ENCODE results near the gene CA5A.

DNA sequence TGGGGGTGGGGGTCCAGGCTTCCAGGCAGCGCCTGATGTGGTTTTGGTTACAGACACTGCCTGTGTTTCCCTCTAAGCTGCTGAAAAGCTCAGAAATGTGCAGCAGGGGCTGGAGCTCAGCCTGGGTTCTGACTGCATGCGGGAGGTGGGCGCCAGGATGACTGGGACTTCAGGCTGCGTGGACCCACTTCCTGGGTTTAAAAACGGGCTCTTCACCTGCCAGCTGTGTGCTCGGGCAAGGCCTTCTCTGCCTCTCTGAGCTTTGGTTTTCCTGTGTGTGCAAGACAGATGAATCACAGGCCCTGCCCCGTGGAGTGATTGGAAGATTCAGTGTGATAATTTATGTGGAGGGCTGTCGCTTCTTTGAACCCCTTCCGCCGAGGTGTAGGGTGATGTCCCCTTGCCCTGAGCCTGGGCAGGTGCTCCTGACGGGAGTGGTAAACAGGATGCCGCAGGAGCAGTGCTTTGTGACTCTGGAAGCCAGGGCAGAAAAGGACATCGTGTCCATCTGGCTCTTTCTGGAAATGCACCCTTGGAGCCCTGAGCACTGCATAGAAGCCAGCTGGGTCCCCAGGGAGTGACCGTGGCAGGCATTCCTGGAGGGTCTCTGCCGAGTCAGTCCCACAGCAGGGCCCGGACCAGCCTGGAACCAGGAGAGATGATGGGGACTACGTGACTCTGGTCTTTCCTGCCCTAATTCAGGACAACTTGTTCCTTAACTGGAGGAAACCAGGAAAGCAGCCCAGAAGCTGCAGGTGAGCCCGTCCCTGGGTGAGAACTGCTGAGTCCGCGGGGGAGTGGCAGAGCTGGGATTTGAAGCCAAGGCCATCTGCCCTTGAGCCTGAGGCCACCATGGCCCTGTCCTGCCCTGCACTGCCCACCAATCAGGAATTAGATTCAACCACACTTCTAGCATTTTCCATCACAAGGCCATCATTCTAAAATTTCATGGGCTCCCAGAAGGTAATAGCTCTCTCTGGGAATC lies 38.5 kb downstream of the CA5A start:
- TF ChIP-seq, protein P1, sequence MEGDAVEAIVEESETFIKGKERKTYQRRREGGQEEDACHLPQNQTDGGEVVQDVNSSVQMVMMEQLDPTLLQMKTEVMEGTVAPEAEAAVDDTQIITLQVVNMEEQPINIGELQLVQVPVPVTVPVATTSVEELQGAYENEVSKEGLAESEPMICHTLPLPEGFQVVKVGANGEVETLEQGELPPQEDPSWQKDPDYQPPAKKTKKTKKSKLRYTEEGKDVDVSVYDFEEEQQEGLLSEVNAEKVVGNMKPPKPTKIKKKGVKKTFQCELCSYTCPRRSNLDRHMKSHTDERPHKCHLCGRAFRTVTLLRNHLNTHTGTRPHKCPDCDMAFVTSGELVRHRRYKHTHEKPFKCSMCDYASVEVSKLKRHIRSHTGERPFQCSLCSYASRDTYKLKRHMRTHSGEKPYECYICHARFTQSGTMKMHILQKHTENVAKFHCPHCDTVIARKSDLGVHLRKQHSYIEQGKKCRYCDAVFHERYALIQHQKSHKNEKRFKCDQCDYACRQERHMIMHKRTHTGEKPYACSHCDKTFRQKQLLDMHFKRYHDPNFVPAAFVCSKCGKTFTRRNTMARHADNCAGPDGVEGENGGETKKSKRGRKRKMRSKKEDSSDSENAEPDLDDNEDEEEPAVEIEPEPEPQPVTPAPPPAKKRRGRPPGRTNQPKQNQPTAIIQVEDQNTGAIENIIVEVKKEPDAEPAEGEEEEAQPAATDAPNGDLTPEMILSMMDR (IDR thresholded peaks at IDR 0.05): no peak
- no peak for TF ChIP-seq POLR2A (IDR thresholded peaks at IDR 0.05)

All from heart left ventricle (tissue), 13 donors.